ENCODE data around the gene HOXA5. TPM values are rescaled to one million over a fixed set of nuclear protein-coding genes. Genes with fewer than 3 reads are reported as not detected.

HOXA5 gene
- total RNA-seq, 1 experiment from 2014 or later, result 7.5 TPM

DNA sequence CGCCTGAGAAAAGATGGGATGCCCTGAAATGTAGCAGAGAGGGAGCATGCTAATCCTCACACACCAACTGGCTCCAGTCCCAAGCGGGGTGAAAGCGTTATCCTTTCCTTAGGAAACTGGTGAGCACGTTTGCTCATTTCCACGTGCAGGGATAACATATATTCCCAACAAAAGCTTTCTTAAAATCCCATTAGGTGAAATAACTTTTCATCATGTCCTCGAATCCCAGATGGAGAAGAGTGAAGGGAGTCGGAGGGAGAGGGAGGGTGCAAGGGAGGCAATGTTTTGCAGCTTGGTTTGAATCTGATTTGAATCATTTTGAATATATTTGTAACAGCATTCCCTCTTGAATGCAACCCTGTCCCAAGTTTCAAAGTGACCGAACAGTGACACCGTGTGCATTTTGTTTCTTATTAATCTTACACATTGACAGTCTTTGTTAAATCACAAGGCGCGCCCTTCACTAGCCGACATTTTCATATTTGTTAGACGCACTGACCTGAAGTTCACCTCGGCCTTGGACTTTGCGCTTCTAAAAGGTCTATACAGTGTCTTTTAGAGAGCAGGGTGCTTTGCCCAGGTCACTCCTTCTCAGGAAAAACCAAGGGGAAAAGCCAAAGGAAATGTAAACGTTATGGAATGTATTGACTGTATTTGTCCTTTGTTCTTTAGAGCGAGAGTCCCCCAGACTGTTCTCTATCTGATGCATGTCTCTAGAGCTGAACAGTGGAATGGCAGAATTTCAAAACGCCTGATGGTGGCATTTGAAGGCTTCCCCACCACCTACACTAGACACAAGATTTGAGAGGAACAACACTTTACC, 9.9 kb downstream of the HOXA5 start:
- H3K9me3 ChIP-seq (ENCODE audit: low read length), result no peaks in the 10 kb centered on the region
- peaks cover 46% of the 10 kb centered on the region for H3K4me1 ChIP-seq (ENCODE audit: insufficient read depth, low read length)
- TF ChIP-seq EZH2phosphoT487 (IDR thresholded peaks at IDR 0.05; ENCODE audit: borderline replicate concordance, low read length), result no peak
- TF ChIP-seq, protein P1, sequence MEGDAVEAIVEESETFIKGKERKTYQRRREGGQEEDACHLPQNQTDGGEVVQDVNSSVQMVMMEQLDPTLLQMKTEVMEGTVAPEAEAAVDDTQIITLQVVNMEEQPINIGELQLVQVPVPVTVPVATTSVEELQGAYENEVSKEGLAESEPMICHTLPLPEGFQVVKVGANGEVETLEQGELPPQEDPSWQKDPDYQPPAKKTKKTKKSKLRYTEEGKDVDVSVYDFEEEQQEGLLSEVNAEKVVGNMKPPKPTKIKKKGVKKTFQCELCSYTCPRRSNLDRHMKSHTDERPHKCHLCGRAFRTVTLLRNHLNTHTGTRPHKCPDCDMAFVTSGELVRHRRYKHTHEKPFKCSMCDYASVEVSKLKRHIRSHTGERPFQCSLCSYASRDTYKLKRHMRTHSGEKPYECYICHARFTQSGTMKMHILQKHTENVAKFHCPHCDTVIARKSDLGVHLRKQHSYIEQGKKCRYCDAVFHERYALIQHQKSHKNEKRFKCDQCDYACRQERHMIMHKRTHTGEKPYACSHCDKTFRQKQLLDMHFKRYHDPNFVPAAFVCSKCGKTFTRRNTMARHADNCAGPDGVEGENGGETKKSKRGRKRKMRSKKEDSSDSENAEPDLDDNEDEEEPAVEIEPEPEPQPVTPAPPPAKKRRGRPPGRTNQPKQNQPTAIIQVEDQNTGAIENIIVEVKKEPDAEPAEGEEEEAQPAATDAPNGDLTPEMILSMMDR (conservative IDR thresholded peaks at IDR 0.05; ENCODE audit: low read depth, low read length), result no peak
- no peak for TF ChIP-seq EZH2 (IDR thresholded peaks at IDR 0.05; ENCODE audit: low read length, unreplicated experiment)
- ATAC-seq (no peak), DNase-seq (no peak)
- no TSS peak for BruUV-seq (replicated peaks)
- H3K36me3 ChIP-seq (ENCODE audit: low read depth, low read length), result no peaks in the 10 kb centered on the region
- no peak overlapping the region for H2AFZ ChIP-seq (ENCODE audit: low read length)
- H3K27ac ChIP-seq (ENCODE audit: low read length), result peak overlapping the region; percentile 87
- H3F3A ChIP-seq (ENCODE audit: low read length, unreplicated experiment), result no peaks in the 10 kb centered on the region
- peaks cover 40% of the 10 kb centered on the region for H3K79me2 ChIP-seq (ENCODE audit: low read length)
- intact Hi-C loops (cut with micrococcal nuclease), result loop anchor here (1.0 to 2.0 kb wide), 3 partner anchors 16 to 35 kb away; no protein-coding TSS in a partner anchor
- no peaks in the 10 kb centered on the region for H3K27me3 ChIP-seq (ENCODE audit: low read length)
- no peaks in the 10 kb centered on the region for H3K9me2 ChIP-seq (replicated peaks; ENCODE audit: low read length)
- peak overlapping the region; percentile 31; the same call in 1 of the 2 replicates for H3K9ac ChIP-seq (ENCODE audit: low read length)
- H3K4me2 ChIP-seq (ENCODE audit: low read length), result peak overlapping the region; percentile 64
- ChIA-PET CTCF (interaction anchor here (0.6 kb wide), 1 partner anchor 265 kb away, joined by 3 read pairs; no protein-coding TSS in a partner anchor), POLR2A (ENCODE audit: unreplicated experiment) (interaction anchor here (0.5 to 1.5 kb wide), 4 partner anchors 15 to 832 kb away, joined by 3 to 12 read pairs (median 4); no protein-coding TSS in a partner anchor)
- H3K4me3 ChIP-seq (ENCODE audit: low read length), result no peak overlapping the region
- no peaks in the 10 kb centered on the region for H4K20me1 ChIP-seq (ENCODE audit: low read length)

DNA sequence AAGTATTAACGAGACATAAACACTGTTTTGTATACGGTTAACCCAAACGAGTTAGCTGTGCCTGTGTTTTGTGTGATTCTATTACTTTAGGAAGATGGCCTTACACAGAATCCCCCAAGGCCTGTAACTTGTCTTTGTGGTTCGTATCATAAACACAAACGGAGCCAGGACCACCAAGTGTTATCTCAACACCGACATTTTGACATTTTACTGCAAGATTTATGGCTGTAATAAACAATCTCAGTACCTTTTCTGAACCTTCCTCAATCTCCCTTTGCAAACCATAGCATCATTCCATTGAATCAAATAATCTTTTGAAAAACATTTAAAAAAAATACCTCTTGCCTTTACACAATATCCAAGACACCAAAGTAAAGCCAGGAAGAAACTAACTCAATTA, 10.5 kb downstream of the HOXA5 start:
- TF ChIP-seq, protein P1 (conservative IDR thresholded peaks at IDR 0.05; ENCODE audit: low read depth, low read length), result no peak
- no peaks in the 10 kb centered on the region for H3K9me2 ChIP-seq (replicated peaks; ENCODE audit: low read length)
- no peaks in the 10 kb centered on the region for H3F3A ChIP-seq (ENCODE audit: low read length, unreplicated experiment)
- H3K4me1 ChIP-seq (ENCODE audit: insufficient read depth, low read length), result peaks cover 47% of the 10 kb centered on the region
- POLR2A ChIA-PET (ENCODE audit: unreplicated experiment), result interaction anchor here (0.6 kb wide), 1 partner anchor 22 kb away, joined by 6 read pairs; no protein-coding TSS in a partner anchor
- H3K9ac ChIP-seq (ENCODE audit: low read length), result no peak overlapping the region
- no peak overlapping the region for H3K4me3 ChIP-seq (ENCODE audit: low read length)
- ATAC-seq (no peak), DNase-seq (no peak)
- H3K36me3 ChIP-seq (ENCODE audit: low read depth, low read length), result no peaks in the 10 kb centered on the region
- H4K20me1 ChIP-seq (ENCODE audit: low read length), result no peaks in the 10 kb centered on the region
- H3K9me3 ChIP-seq (ENCODE audit: low read length), result no peaks in the 10 kb centered on the region
- no peak overlapping the region for H2AFZ ChIP-seq (ENCODE audit: low read length)
- BruUV-seq (replicated peaks), result no TSS peak
- peaks cover 40% of the 10 kb centered on the region for H3K79me2 ChIP-seq (ENCODE audit: low read length)
- no peak overlapping the region for H3K4me2 ChIP-seq (ENCODE audit: low read length)
- H3K27ac ChIP-seq (ENCODE audit: low read length), result 0 out of 2 replicates have a peak overlapping the region, but pooled peaks have one; percentile 87
- intact Hi-C loops (cut with micrococcal nuclease), result no loop called here
- no peaks in the 10 kb centered on the region for H3K27me3 ChIP-seq (ENCODE audit: low read length)
- CTCF ChIA-PET, result no interaction called here

DNA sequence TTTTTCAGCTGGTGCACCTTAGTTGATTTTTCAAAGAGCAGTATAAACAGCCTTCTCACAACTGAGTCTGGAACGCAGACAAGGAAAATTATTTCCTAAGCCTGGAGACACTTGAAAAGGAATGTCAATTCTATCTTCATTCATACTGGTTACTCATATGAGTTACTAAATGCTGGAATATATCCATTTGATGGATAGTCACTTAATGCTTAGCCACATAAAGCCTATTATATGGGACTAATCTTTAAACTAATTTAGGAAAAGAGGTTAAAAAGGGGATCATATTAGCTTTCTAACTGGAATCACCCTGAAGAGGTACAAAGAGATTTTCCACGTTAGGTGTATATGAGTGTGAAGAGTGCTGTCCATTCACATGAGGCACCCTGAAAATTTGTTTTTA, 11.3 kb downstream of the HOXA5 start:
- H3K79me2 ChIP-seq (ENCODE audit: low read length), result peaks cover 40% of the 10 kb centered on the region

More for the DNA sequence above, 11.3 kb downstream of the HOXA5 start:
- Histone ChIP-seq H3K9ac (ENCODE audit: low read length) (no peak overlapping the region), H3K27me3 (ENCODE audit: low read length) (no peaks in the 10 kb centered on the region), H3K36me3 (ENCODE audit: low read depth, low read length) (no peaks in the 10 kb centered on the region), H2AFZ (ENCODE audit: low read length) (no peak overlapping the region), H3K4me3 (ENCODE audit: low read length) (no peak overlapping the region), H3K9me3 (ENCODE audit: low read length) (no peaks in the 10 kb centered on the region), H3K4me2 (ENCODE audit: low read length) (no peak overlapping the region), H3K4me1 (ENCODE audit: insufficient read depth, low read length) (peaks cover 48% of the 10 kb centered on the region), H3K27ac (ENCODE audit: low read length) (no peak overlapping the region), H4K20me1 (ENCODE audit: low read length) (no peaks in the 10 kb centered on the region), H3F3A (ENCODE audit: low read length, unreplicated experiment) (no peaks in the 10 kb centered on the region), H3K9me2 (replicated peaks; ENCODE audit: low read length) (no peaks in the 10 kb centered on the region)
- ATAC-seq (no peak), DNase-seq (no peak)
- ChIA-PET CTCF (no interaction called here), POLR2A (ENCODE audit: unreplicated experiment) (interaction anchor here (0.6 kb wide), 2 partner anchors 17 to 21 kb away, joined by 3 to 6 read pairs; no protein-coding TSS in a partner anchor)
- intact Hi-C loops (cut with micrococcal nuclease), result no loop called here
- no peak for TF ChIP-seq EZH2phosphoT487 (IDR thresholded peaks at IDR 0.05; ENCODE audit: borderline replicate concordance, low read length)
- TF ChIP-seq EZH2 (IDR thresholded peaks at IDR 0.05; ENCODE audit: low read length, unreplicated experiment), result no peak
- TF ChIP-seq, protein P1 (conservative IDR thresholded peaks at IDR 0.05; ENCODE audit: low read depth, low read length), result no peak
- no TSS peak for BruUV-seq (replicated peaks)

Measured in PC-3 (cell line).